Lower lobe of right lung (tissue), 2 donors: ENCODE data around the gene FBXL20. TPM values are rescaled to one million over a fixed set of nuclear protein-coding genes. Genes with fewer than 3 reads are reported as not detected.
"Not testable (repeated sequence)": the region's sequence is repeated elsewhere in the genome, so short reads cannot be mapped to it uniquely, and the experiment has no call there.

Source experiments
- ATAC-seq, 2 donors: fragments of 200-7000 bp; cut with Tn5 transposase; one replicate each; pipeline ENCODE4 v1.9.1; 2020 to 2022; ENCODE audit warnings: mild to moderate bottlenecking in 2 of 2, moderate library complexity in 2 of 2
- DNase-seq: peaks from one replicate; pipeline ENCODE4 v3.0.0-alpha.2; 2020
- H3K27ac ChIP-seq: fragments of 200-600 bp; one replicate; pipeline ENCODE4 v1.8.0; 2022
- H3K27me3 ChIP-seq: fragments of 200-600 bp; one replicate; pipeline ENCODE4 v1.8.0; 2022; ENCODE audit warnings: low read depth
- H3K36me3 ChIP-seq: fragments of 200-600 bp; one replicate; pipeline ENCODE4 v1.8.0; 2022; ENCODE audit warnings: mild to moderate bottlenecking
- H3K4me1 ChIP-seq: fragments of 200-600 bp; one replicate; pipeline ENCODE4 v1.8.0; 2022
- H3K4me3 ChIP-seq: fragments of 200-600 bp; one replicate; pipeline ENCODE4 v1.8.0; 2022; ENCODE audit warnings: mild to moderate bottlenecking
- H3K9me3 ChIP-seq: fragments of 200-600 bp; one replicate; pipeline ENCODE4 v1.8.0; 2022
- CTCF ChIP-seq: fragments of 200-600 bp; IDR thresholded peaks from one replicate; pipeline ENCODE4 v1.8.0; 2022; ENCODE audit warnings: antibody characterized with exemption, mild to moderate bottlenecking
- intact Hi-C: fragments of 100-400 bp; cut with DNase I; formaldehyde crosslinking; loops from one replicate; pipeline ENCODE4 v1.11.0; 2022
- total RNA-seq: library from RNA; stranded (reverse); fragmentation: NEBNext Ultra II Directional; extraction: Animal tissue kit (Norgen Biotek cat#: 25700); gene quantifications from one replicate; pipeline ENCODE4 v1.2.1, GENCODE V29; 2021
- donor health status: DM: no; HTN: yes; CAD: no; lungs with severe emphysema.

FBXL20 gene
- total RNA-seq, 1 donor from 2014 or later: 25.4 TPM

- TF ChIP-seq CTCF: no peak
- Histone ChIP-seq H3K27ac (no peak overlapping the region), H3K27me3 (no peaks in the 10 kb centered on the region), H3K4me1 (peaks cover 8% of the 10 kb centered on the region), H3K4me3 (no peak overlapping the region), H3K36me3 (peaks cover 40% of the 10 kb centered on the region), H3K9me3 (no peaks in the 10 kb centered on the region)
- DNase-seq (no peak), ATAC-seq (peak; percentile 51 to 76)
- intact Hi-C loops: no loop called here
Observed at GRCh38 chr17:39283098-39283497, 118.3 kb downstream of the FBXL20 start.

GRCh38 chr17:39281806-39282205 is 119.6 kb downstream of the FBXL20 start:
- Histone ChIP-seq H3K36me3 (peaks cover 50% of the 10 kb centered on the region), H3K4me3 (no peak overlapping the region), H3K27me3 (no peaks in the 10 kb centered on the region), H3K27ac (no peak overlapping the region), H3K9me3 (no peaks in the 10 kb centered on the region), H3K4me1 (peaks cover 8% of the 10 kb centered on the region)
- DNase-seq: no peak
- ATAC-seq: no peak
- intact Hi-C loops: no loop called here
- no peak for TF ChIP-seq CTCF

- H3K9me3 ChIP-seq, intact Hi-C loops, H3K4me1 ChIP-seq, ATAC-seq, H3K27me3 ChIP-seq, H3K4me3 ChIP-seq, H3K27ac ChIP-seq, DNase-seq: not testable (repeated sequence)
- peaks cover 63% of the 10 kb centered on the region for H3K36me3 ChIP-seq
Observed at GRCh38 chr17:39278246-39278645, 123.2 kb downstream of the FBXL20 start.

GRCh38 chr17:39277110-39277509 is 124.3 kb downstream of the FBXL20 start:
- peaks cover 6% of the 10 kb centered on the region for H3K4me1 ChIP-seq
- H3K27ac ChIP-seq: no peak overlapping the region
- no peak for TF ChIP-seq CTCF
- DNase-seq: no peak
- H3K27me3 ChIP-seq: no peaks in the 10 kb centered on the region
- no peak for ATAC-seq
- no peak overlapping the region for H3K4me3 ChIP-seq
- H3K36me3 ChIP-seq: peaks cover 65% of the 10 kb centered on the region
- intact Hi-C loops: no loop called here
- H3K9me3 ChIP-seq: no peaks in the 10 kb centered on the region

GRCh38 chr17:39276113-39276512 is 125.3 kb downstream of the FBXL20 start:
- no peak for TF ChIP-seq CTCF
- Histone ChIP-seq H3K4me3 (no peak overlapping the region), H3K27me3 (no peaks in the 10 kb centered on the region), H3K9me3 (no peaks in the 10 kb centered on the region), H3K27ac (no peak overlapping the region), H3K36me3 (peaks cover 73% of the 10 kb centered on the region), H3K4me1 (no peaks in the 10 kb centered on the region)
- no peak for DNase-seq
- ATAC-seq: no peak
- intact Hi-C loops: no loop called here

- Histone ChIP-seq H3K27ac (no peak overlapping the region), H3K4me3 (no peak overlapping the region), H3K4me1 (no peaks in the 10 kb centered on the region), H3K36me3 (peaks cover 83% of the 10 kb centered on the region), H3K27me3 (no peaks in the 10 kb centered on the region), H3K9me3 (no peaks in the 10 kb centered on the region)
- intact Hi-C loops: no loop called here
- peak in 1 of 2 donors; percentile 41 for ATAC-seq
- TF ChIP-seq CTCF: no peak
- no peak for DNase-seq
Observed at GRCh38 chr17:39271546-39271945, 129.9 kb downstream of the FBXL20 start.
